ENCODE results near the gene CAV3.

DNA sequence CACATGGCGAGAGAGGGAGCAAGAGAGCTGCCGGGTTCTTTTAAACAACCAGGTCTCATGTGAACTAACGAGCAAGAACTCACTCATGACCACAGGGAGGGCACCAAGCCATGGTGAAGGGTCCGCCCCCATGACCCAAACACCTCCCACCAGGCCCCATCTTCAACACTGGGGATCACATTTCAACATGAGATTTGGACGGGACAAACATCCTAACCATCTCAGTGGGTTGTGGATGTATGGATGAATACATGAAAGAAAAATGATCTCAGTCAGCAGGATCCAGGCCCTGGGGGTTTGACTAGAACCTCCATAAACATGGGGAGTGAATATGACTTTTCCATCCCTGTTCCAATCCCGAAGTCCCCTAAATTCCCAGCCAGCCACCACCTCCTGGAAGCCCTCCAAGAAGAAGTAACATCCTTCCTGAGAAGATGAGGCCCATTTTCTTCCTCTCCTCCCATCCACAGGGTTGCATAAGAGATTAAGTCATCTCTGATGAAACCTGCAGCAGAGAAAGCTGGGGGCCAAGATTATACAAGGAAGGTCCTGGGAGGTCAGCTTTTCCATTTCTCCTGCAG, 9.5 kb downstream of the CAV3 start:
- TF ChIP-seq, protein P1, sequence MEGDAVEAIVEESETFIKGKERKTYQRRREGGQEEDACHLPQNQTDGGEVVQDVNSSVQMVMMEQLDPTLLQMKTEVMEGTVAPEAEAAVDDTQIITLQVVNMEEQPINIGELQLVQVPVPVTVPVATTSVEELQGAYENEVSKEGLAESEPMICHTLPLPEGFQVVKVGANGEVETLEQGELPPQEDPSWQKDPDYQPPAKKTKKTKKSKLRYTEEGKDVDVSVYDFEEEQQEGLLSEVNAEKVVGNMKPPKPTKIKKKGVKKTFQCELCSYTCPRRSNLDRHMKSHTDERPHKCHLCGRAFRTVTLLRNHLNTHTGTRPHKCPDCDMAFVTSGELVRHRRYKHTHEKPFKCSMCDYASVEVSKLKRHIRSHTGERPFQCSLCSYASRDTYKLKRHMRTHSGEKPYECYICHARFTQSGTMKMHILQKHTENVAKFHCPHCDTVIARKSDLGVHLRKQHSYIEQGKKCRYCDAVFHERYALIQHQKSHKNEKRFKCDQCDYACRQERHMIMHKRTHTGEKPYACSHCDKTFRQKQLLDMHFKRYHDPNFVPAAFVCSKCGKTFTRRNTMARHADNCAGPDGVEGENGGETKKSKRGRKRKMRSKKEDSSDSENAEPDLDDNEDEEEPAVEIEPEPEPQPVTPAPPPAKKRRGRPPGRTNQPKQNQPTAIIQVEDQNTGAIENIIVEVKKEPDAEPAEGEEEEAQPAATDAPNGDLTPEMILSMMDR (IDR thresholded peaks at IDR 0.05; ENCODE audit: extremely low read depth in 1 of 2, insufficient read depth in 1 of 2, low read depth in 1 of 2, low read length in 2 of 2) = no peak
- TF ChIP-seq POLR2A (IDR thresholded peaks at IDR 0.05; ENCODE audit: low read depth, low read length) (no peak), GATA2 (IDR thresholded peaks at IDR 0.05; ENCODE audit: insufficient read depth, insufficient read length, low read depth, low read length) (no peak), EZH2 (IDR thresholded peaks at IDR 0.05; ENCODE audit: borderline replicate concordance, low read depth, low read length, severe bottlenecking) (no peak), POLR2AphosphoS5 (IDR thresholded peaks at IDR 0.05; ENCODE audit: insufficient read depth, low read depth, low read length) (no peak), FOS (IDR thresholded peaks at IDR 0.05; ENCODE audit: borderline replicate concordance, insufficient read depth, low read length) (no peak), MYC (IDR thresholded peaks at IDR 0.05; ENCODE audit: low read depth, low read length) (no peak)
